ENCODE measurements around the gene SCTR.

The SCTR gene

DNA sequence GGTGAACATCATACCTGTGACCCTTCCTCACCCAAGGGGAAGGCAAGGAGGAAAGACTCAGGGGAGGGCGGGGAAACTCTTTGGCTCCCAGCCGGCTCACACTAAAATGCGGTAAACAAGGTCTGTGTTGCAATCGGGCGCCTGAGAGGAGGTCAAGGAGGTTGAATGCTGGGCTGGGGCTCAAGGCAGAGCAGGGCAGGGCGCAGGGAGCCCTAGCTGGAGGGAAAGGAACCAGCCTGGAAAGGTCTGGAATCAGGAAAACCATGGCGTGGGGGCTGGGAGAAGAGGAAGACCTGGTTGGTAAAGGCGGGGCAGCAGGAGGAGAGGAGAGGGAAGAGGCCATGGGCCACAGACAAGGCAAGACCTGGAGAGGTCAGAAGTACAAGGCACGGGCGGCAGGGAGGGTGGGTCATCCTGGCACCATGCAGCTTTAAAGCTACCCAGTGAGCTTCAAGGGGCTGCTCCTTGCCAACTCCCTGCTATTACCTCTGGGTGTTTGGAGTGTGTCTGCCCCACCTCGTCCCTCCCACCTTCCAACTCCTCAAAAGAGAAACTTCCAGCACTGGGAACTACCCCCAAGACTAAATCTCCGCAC lies 97.4 kb downstream of the SCTR start:
- TF ChIP-seq, protein P1, sequence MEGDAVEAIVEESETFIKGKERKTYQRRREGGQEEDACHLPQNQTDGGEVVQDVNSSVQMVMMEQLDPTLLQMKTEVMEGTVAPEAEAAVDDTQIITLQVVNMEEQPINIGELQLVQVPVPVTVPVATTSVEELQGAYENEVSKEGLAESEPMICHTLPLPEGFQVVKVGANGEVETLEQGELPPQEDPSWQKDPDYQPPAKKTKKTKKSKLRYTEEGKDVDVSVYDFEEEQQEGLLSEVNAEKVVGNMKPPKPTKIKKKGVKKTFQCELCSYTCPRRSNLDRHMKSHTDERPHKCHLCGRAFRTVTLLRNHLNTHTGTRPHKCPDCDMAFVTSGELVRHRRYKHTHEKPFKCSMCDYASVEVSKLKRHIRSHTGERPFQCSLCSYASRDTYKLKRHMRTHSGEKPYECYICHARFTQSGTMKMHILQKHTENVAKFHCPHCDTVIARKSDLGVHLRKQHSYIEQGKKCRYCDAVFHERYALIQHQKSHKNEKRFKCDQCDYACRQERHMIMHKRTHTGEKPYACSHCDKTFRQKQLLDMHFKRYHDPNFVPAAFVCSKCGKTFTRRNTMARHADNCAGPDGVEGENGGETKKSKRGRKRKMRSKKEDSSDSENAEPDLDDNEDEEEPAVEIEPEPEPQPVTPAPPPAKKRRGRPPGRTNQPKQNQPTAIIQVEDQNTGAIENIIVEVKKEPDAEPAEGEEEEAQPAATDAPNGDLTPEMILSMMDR (IDR thresholded peaks at IDR 0.05) = no peak

DNA sequence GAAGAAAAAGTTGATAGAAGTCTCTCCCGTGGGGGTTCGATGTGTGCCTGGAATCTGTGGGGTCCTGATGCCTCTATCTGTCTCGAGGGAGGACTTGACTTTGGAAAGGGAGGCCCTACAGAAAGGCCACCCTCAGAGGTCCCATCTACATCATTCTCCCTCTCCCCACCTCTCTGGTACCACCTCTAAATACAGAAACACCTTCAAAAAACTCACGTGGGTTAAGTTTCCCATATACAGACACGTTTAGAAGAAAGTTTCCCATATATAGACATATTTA lies 97.9 kb downstream of the SCTR start:
- TF ChIP-seq, protein P1 (IDR thresholded peaks at IDR 0.05) = no peak

DNA sequence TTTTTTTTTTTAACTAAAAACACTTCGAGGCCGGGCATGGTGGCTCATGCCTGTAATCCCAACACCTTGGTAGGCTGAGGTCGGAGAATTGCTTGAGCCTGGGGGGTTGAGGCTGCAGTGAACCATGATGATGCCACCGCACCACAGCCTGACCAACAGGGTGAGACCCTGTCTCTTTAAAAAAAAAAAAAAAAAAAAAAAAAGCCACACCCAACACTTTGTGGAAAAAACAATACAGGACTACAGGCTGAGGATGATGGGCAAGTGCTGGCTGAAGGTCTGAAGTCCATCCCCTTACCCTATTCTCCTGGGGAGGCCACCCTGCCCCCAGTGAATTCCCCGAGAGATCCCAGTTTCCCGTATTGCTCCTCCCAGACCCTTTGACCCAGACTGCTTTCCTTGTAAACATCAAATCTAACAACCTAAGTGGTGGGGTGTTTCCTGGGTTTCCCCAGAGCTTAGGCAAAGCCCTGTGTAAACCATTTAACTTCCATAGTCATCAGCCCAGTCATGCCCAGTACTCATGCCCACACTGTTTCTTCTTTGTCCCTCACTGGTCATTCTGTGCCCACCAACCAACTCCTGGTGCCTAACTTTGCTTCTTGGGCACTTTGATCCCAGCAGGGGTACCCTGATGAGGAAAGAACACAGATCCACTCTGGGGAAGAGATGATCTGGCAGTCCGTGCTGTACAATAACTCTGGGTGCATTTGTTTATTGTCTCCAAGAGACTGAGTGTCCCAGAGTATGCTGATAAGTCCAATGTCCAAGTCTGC lies 98.5 kb downstream of the SCTR start:
- TF ChIP-seq, protein P1 (IDR thresholded peaks at IDR 0.05) = no peak

DNA sequence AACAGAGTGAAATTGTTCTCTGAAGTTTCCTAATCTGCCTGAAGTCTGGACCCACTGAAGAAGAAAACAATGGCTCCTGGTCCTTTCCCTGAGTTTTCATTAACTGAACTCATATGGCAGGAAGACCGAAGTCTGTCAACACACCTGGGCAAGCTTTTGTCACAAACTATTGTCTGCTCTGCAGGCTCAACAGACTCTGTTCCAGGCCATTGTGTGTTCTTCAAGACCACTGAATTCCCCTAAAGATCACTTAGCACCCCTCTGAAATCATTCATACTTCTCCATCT lies 99.2 kb downstream of the SCTR start:
- TF ChIP-seq, protein P1 (IDR thresholded peaks at IDR 0.05) = no peak

DNA sequence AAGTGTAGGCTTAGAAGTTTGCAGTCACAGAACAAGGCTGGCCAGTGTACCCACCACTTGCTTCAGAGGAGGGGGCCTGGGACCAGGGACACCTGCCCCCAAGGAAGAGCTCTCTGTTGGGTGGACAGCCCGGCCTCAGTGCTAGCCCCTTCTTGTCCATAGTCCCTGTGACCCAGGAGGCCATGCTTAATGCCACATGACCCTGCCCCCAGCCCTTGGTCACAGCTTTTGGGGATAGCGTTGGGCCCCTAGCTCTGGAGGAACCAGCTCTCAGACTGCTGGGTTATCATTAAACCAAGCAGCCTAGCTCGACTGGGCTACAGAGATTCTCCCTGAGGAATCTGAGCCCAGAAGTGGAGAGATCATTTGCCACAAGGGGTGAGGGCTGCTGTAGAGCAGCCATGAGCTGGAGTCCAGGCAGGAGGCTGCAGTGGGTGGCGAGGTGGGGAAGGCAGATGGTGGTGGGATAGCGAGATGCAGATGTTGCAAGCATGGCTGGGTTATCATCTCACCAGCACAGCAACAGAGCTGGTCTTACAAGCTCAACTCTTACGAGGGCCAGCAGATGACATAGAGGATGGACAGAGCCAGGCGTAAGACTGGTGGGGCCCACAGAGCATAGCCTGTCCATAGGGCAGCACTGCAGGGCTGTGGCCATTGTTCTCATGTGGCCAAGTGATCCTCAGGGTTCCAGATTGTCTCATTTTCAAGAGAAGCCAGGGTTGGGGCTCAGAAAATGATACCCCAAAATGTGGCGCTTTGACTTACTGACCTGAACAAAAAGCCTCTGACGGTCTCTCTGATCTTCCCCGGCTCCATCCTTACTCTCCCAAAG lies 99.8 kb downstream of the SCTR start:
- TF ChIP-seq, protein P1 (IDR thresholded peaks at IDR 0.05) = no peak

DNA sequence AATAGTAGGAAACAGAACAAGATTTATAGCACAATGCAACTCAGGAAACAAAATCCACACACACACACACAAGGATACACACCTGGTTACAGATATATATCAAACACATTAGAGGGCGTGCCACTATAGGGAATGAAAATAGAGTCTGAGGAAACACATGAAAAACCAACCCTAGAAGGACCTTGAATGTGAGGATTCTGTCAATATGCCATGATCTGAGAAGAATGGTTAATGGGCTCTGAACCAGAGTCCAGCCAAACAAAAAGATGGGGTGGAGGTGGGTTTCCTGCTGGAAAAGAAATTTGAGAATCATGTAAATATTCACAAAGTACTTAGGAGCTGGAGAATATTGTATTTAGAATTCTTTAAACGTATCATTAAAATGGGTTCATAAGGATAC lies 100.5 kb downstream of the SCTR start:
- TF ChIP-seq, protein P1 (IDR thresholded peaks at IDR 0.05) = no peak

DNA sequence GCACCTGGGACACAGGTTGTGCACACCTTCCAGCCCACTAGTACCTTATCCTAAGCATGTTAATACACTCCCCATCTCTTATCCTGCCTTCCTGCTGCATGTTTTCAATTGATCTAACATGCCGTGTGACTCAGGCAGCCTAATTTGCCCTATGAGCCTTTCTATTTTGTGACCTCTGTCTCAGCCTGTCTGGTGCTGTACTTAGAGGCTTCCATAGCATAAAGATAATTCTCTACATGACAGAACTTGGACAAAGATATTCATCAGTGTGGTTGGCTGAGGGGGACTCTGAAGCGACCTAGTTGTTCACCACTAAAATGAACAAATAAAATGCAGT lies 101.2 kb downstream of the SCTR start:
- TF ChIP-seq, protein P1 (IDR thresholded peaks at IDR 0.05) = no peak

Data from LNCAP (cell line).